SU-DHL-6 (cell line): ENCODE data around the gene ACBD3.

Source experiments
- CTCF ChIP-seq: fragments of 200-600 bp; sonication (generic); IDR thresholded peaks from one replicate; pipeline ENCODE4 v1.5.1; 2017; ENCODE audit warnings: antibody characterized with exemption, mild to moderate bottlenecking, low read length, moderate library complexity; ENCODE audit not compliant: insufficient read depth, poor library complexity, severe bottlenecking
- EZH2phosphoT487 ChIP-seq: fragments of 200-600 bp; sonication (generic), shearing (Covaris generic); conservative IDR thresholded peaks from 2 replicates; pipeline ENCODE4 v1.6.1; 2018; ENCODE audit warnings: mild to moderate bottlenecking, antibody characterized with exemption, low read length, moderate library complexity, mixed read lengths

- no peak for TF ChIP-seq CTCF
- TF ChIP-seq EZH2phosphoT487 = no peak
These were observed 23.6 kb downstream of the ACBD3 start for GRCh38 chr1:226162898-226163297.
